Measurements from ENCODE around the gene NAALADL2. TPM values are rescaled to one million over a fixed set of nuclear protein-coding genes. Genes with fewer than 3 reads are reported as not detected.

The NAALADL2 gene
- total RNA-seq, 4 donors from 2014 or later = 0.26 to 218 (median 17.4) TPM

DNA sequence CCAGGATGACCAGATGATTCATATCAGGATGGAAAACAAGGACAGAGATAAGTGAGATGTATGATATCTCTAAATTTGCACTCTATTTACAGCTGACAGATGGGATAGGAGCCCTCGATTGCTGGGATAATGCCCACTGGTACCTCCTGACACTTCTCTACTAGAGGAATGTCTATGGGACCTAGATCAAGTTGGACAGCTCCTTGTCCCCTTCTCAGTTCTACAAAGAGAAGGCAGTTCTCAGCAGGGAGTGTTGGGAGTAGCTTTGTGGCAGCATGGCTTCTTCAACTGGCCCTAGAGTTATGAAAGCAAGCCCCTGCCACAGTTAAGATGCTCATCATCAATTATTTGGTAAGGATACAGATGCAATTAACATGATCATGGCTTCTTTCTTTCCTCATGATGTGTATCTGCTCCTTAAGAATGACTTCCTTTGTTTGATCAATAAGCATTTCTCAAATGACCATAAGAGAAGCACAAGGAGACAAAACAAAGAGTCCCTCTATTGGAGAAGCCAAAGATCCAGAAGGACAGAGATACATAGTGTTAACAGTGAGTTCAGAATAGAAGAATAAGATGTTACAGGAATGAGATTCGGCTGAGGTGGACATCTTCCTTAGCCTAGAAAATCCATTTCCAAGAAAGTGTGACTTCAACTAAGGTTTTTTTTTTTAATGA lies 481.3 kb downstream of the NAALADL2 start:
- H3K9me3 ChIP-seq = no peaks in the 10 kb centered on the region
- intact Hi-C loops (cut with DNase I; ENCODE audit: low total_unique reads) = no loop called here
- H3K4me1 ChIP-seq = no peaks in the 10 kb centered on the region
- DNase-seq = no peak
- H3K36me3 ChIP-seq = no peaks in the 10 kb centered on the region
- no peak overlapping the region for H3K27ac ChIP-seq
- no peaks in the 10 kb centered on the region for H3K27me3 ChIP-seq
- no peak overlapping the region for H3K4me3 ChIP-seq
- TF ChIP-seq, protein P1, sequence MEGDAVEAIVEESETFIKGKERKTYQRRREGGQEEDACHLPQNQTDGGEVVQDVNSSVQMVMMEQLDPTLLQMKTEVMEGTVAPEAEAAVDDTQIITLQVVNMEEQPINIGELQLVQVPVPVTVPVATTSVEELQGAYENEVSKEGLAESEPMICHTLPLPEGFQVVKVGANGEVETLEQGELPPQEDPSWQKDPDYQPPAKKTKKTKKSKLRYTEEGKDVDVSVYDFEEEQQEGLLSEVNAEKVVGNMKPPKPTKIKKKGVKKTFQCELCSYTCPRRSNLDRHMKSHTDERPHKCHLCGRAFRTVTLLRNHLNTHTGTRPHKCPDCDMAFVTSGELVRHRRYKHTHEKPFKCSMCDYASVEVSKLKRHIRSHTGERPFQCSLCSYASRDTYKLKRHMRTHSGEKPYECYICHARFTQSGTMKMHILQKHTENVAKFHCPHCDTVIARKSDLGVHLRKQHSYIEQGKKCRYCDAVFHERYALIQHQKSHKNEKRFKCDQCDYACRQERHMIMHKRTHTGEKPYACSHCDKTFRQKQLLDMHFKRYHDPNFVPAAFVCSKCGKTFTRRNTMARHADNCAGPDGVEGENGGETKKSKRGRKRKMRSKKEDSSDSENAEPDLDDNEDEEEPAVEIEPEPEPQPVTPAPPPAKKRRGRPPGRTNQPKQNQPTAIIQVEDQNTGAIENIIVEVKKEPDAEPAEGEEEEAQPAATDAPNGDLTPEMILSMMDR (IDR thresholded peaks at IDR 0.05) = no peak
- TF ChIP-seq POLR2A (IDR thresholded peaks at IDR 0.05) = no peak

GRCh38 chr3:175342196-175342595 lies 483.1 kb downstream of the NAALADL2 start:
- no peak for TF ChIP-seq POLR2A (IDR thresholded peaks at IDR 0.05)
- TF ChIP-seq, protein P1 (IDR thresholded peaks at IDR 0.05) = no peak
- no peaks in the 10 kb centered on the region for H3K27me3 ChIP-seq
- intact Hi-C loops (cut with DNase I; ENCODE audit: low total_unique reads) = no loop called here
- H3K4me3 ChIP-seq = no peak overlapping the region
- H3K4me1 ChIP-seq = no peaks in the 10 kb centered on the region
- H3K36me3 ChIP-seq = no peaks in the 10 kb centered on the region
- DNase-seq = no peak
- no peak overlapping the region for H3K27ac ChIP-seq
- H3K9me3 ChIP-seq = no peaks in the 10 kb centered on the region

- intact Hi-C loops (cut with DNase I; ENCODE audit: low total_unique reads) = no loop called here
- Histone ChIP-seq H3K9me3 (no peaks in the 10 kb centered on the region), H3K4me3 (no peak overlapping the region), H3K27me3 (no peaks in the 10 kb centered on the region), H3K36me3 (no peaks in the 10 kb centered on the region), H3K27ac (no peak overlapping the region), H3K4me1 (no peaks in the 10 kb centered on the region)
- TF ChIP-seq POLR2A (IDR thresholded peaks at IDR 0.05) = no peak
- TF ChIP-seq, protein P1 (IDR thresholded peaks at IDR 0.05) = no peak
- no peak for DNase-seq
These were observed 484.8 kb downstream of the NAALADL2 start for GRCh38 chr3:175343946-175344345.

GRCh38 chr3:175346573-175347356 lies 487.6 kb downstream of the NAALADL2 start:
- Histone ChIP-seq H3K4me1 (no peaks in the 10 kb centered on the region), H3K36me3 (no peaks in the 10 kb centered on the region), H3K9me3 (no peaks in the 10 kb centered on the region), H3K27ac (no peak overlapping the region), H3K4me3 (no peak overlapping the region), H3K27me3 (no peaks in the 10 kb centered on the region)
- TF ChIP-seq POLR2A (IDR thresholded peaks at IDR 0.05) = no peak
- TF ChIP-seq, protein P1 (IDR thresholded peaks at IDR 0.05) = no peak
- peak; percentile 34 to 45 for DNase-seq
- intact Hi-C loops (cut with DNase I; ENCODE audit: low total_unique reads) = no loop called here

- no peak overlapping the region for H3K27ac ChIP-seq
- intact Hi-C loops (cut with DNase I; ENCODE audit: low total_unique reads) = no loop called here
- no peak for DNase-seq
- no peaks in the 10 kb centered on the region for H3K4me1 ChIP-seq
- no peaks in the 10 kb centered on the region for H3K27me3 ChIP-seq
- TF ChIP-seq, protein P1 (IDR thresholded peaks at IDR 0.05) = no peak
- TF ChIP-seq POLR2A (IDR thresholded peaks at IDR 0.05) = no peak
- no peaks in the 10 kb centered on the region for H3K9me3 ChIP-seq
- H3K36me3 ChIP-seq = no peaks in the 10 kb centered on the region
- H3K4me3 ChIP-seq = no peak overlapping the region
These were observed 490.0 kb downstream of the NAALADL2 start for GRCh38 chr3:175349168-175349567.

Measured in uterus (tissue), 4 donors.